LNCaP clone FGC (cell line): Measurements from ENCODE around the gene SORBS2.
A peak's percentile ranks its signal among the peaks of the same experiment; 100 is the strongest.

Experiments used
- DNase-seq: peaks from one replicate; pipeline ENCODE4 v3.0.0-alpha.2; 2011; ENCODE audit warnings: low read depth
- H3K4me3 ChIP-seq: 2 replicates; pipeline ENCODE4 v1.5.1; 2011; ENCODE audit warnings: mild to moderate bottlenecking, low read depth, low read length, control low read depth
- TF ChIP-seq, protein P1 (sequence below): IDR thresholded peaks from 2 replicates; pipeline ENCODE4 v1.5.1; 2012; ENCODE audit warnings: mild to moderate bottlenecking; ENCODE audit not compliant: control insufficient read depth, insufficient read depth; ENCODE audit errors: extremely low read depth

Gene SORBS2

DNA sequence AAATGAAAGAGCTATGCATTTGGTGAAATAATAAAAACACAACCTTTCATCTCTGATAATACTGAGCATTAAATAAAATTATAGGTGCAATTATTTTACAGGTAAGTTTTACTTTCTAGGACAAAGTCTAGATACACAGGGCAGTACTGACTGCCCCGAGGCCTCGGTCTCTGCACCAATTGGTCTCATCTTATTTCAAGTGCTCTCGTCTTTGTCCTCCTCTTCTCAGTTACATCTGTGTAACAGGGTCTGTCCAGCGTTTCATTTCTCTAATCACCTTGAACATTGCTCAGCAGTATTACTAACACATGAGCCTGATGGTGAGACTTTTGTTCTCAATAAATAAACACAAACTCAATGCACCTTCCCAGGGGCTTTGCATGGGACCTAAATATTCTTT lies 44.5 kb downstream of the SORBS2 start:
- TF ChIP-seq, protein P1, sequence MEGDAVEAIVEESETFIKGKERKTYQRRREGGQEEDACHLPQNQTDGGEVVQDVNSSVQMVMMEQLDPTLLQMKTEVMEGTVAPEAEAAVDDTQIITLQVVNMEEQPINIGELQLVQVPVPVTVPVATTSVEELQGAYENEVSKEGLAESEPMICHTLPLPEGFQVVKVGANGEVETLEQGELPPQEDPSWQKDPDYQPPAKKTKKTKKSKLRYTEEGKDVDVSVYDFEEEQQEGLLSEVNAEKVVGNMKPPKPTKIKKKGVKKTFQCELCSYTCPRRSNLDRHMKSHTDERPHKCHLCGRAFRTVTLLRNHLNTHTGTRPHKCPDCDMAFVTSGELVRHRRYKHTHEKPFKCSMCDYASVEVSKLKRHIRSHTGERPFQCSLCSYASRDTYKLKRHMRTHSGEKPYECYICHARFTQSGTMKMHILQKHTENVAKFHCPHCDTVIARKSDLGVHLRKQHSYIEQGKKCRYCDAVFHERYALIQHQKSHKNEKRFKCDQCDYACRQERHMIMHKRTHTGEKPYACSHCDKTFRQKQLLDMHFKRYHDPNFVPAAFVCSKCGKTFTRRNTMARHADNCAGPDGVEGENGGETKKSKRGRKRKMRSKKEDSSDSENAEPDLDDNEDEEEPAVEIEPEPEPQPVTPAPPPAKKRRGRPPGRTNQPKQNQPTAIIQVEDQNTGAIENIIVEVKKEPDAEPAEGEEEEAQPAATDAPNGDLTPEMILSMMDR: no peak
- no peak for DNase-seq
- H3K4me3 ChIP-seq: no peak overlapping the region

DNA sequence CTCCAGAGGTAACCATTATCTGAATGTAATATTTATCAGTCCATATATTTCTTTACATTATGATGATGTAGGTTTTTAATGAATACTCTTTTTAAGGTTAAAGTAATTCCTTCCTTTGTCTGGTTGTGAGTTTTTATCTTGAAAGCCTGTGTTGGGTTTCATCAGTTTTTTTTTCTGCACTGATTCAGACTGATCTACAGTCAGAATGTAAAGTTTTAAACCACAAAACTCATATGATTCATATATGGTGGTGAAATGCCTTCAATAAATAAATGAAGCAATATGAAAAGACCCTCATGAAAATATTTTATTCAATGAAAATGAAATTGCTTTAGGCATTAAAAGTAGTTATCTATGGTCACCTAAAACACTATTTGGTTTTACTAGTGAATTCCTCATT lies 47.1 kb downstream of the SORBS2 start:
- DNase-seq: no peak
- TF ChIP-seq, protein P1: no peak
- H3K4me3 ChIP-seq: no peak overlapping the region

DNA sequence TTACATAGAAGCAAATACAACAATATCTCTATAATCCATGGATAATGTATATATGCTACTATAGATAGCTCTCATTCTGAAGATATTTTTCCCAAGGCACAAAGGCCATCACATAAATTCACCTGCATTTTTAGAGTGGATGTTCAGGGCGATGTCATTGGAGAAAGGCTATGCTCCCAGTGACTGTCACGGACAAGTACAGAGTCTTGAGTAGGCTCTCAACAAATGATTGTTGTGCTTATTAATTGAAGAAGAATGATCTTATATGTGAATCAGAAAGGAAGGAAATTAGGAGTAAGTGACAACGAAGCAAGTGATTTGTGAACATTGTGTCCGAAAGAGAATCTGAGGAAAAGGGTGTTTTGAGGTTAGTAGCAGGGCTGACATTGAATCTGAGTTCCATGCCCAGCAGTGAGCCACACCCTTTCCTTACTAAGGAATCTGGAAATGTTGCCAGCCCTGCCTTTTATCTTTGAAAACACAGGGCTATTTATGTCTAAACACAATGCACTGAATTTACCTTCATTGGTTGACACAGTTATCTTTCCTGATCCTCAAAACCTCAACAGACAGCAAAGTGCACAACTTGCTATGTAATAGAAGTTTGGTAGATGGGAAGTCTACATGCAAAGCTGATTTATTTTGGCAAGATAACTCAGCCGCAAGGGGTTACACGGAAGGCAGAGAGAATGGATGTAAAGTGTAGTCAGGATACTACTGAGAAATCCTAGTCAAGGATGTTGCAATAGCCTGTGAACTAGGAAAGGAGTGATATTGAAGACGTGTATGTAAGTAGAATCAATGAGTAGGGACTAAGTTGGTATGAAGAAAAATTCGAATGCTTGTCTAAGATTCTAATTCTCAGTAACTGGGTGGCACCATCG lies 50.4 kb downstream of the SORBS2 start:
- no peak for DNase-seq
- TF ChIP-seq, protein P1: no peak
- H3K4me3 ChIP-seq: no peak overlapping the region

DNA sequence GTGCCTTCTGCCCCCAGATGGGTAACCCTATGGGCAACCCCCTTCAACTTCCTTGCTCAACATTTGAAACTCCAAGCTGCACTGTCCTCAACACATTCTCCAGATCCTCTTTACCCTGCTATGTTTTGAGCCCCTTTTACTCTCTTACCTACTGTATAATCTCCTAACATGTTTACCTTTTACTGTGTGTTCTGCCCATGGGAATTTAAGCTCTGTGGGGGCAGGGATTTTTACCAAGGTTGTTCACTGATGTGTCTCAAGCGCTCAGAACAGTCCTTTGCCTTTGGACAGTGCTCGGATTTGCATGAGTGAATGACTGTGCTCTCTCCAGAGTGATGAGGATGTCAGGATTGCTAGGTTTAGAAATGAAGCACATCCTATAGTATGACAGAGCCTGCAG lies 53.2 kb downstream of the SORBS2 start:
- H3K4me3 ChIP-seq: no peak overlapping the region
- DNase-seq: no peak
- TF ChIP-seq, protein P1: no peak

DNA sequence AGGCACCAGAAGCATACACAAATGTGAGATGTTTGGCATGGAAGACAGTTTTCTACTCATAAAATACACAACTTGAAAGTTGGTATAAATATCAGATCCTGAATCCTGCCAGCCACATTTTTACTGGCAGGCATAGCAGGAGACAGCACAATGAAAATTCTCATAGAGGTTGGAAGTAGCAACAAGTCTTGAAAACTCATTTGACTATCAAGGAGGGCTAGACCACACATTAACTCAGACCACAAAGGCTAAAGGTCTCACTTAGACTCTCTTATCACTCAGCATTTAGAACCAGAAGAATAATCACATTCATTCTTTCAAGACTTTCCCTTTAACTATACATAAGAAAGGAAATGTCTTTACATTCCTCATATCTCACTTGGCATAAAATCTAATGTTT lies 56.5 kb downstream of the SORBS2 start:
- no peak overlapping the region for H3K4me3 ChIP-seq
- peak; percentile 50 for DNase-seq
- TF ChIP-seq, protein P1: no peak

DNA sequence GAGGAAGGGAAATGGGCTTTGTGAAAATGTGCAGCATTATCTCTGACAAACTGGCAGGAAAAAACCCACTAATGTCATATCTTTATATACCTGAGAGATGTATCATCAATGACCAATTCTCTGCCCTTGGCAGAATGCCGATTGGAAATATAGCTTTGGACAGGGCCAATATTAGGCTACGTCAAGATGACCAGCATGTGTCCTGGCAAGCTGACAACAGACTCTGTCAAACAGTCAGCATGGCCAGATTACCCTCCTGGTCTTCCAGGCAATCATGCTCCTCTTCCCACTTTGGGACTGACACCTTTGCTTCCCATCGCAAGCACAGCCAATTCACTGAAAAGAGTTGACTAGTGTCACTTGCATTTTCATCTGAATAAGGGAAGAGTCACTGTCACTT lies 57.0 kb downstream of the SORBS2 start:
- DNase-seq: peak; percentile 35

More for the DNA sequence above, 57.0 kb downstream of the SORBS2 start:
- H3K4me3 ChIP-seq: no peak overlapping the region
- TF ChIP-seq, protein P1: no peak
